Hepatocyte (in vitro differentiated cells): ENCODE measurements around the gene ZNF689. TPM values are rescaled to one million over a fixed set of nuclear protein-coding genes. Genes with fewer than 3 reads are reported as not detected.

Experiments used
- DNase-seq: peaks from one replicate; pipeline ENCODE4 v3.0.0-alpha.2; 2016; ENCODE audit warnings: low spot score
- H2AFZ ChIP-seq: fragments of 200-600 bp; sonication (generic); 2 replicates; pipeline ENCODE4 v1.6.0; 2016; ENCODE audit warnings: antibody characterized with exemption, mild to moderate bottlenecking
- H3K27ac ChIP-seq: fragments of 200-600 bp; sonication (generic); 2 replicates; pipeline ENCODE4 v1.5.1; 2016; ENCODE audit warnings: mild to moderate bottlenecking
- H3K27me3 ChIP-seq: fragments of 200-600 bp; sonication (generic); 2 replicates; pipeline ENCODE4 v1.6.1; 2016
- H3K36me3 ChIP-seq: fragments of 200-600 bp; sonication (generic); replicated peaks from 2 replicates; pipeline ENCODE4 v1.5.1; 2016; ENCODE audit warnings: low read depth; ENCODE audit not compliant: insufficient read depth
- H3K4me1 ChIP-seq: fragments of 200-600 bp; sonication (generic); 2 replicates; pipeline ENCODE4 v1.5.1; 2016; ENCODE audit warnings: mild to moderate bottlenecking, moderate library complexity; ENCODE audit not compliant: insufficient read depth
- H3K4me2 ChIP-seq: fragments of 200-600 bp; sonication (generic); 2 replicates; pipeline ENCODE4 v1.6.0; 2016
- H3K4me3 ChIP-seq: fragments of 200-600 bp; sonication (generic); 2 replicates; pipeline ENCODE4 v1.5.1; 2016; ENCODE audit warnings: mild to moderate bottlenecking
- H3K79me2 ChIP-seq: fragments of 200-600 bp; sonication (generic); 2 replicates; pipeline ENCODE4 v1.6.0; 2017; ENCODE audit warnings: mild to moderate bottlenecking
- H3K9me2 ChIP-seq: fragments of 200-600 bp; sonication (generic); replicated peaks from 2 replicates; pipeline ENCODE4 v1.6.0; 2017; ENCODE audit warnings: mild to moderate bottlenecking; ENCODE audit not compliant: insufficient read depth
- H3K9me3 ChIP-seq: fragments of 200-600 bp; sonication (generic); 2 replicates; pipeline ENCODE4 v1.5.1; 2016; ENCODE audit warnings: low read depth, mild to moderate bottlenecking
- H4K20me1 ChIP-seq: fragments of 200-600 bp; sonication (generic); 2 replicates; pipeline ENCODE4 v1.6.0; 2016; ENCODE audit warnings: mild to moderate bottlenecking; ENCODE audit not compliant: insufficient read depth, poor library complexity, severe bottlenecking
- EZH2 ChIP-seq: fragments of 200-600 bp; sonication (generic); IDR thresholded peaks from 2 replicates; pipeline ENCODE4 v1.6.1; 2016; ENCODE audit warnings: antibody characterized with exemption, mild to moderate bottlenecking, borderline replicate concordance
- EZH2phosphoT487 ChIP-seq: fragments of 200-600 bp; sonication (generic); IDR thresholded peaks from one replicate; pipeline ENCODE4 v1.6.1; 2018; ENCODE audit warnings: antibody characterized with exemption, mild to moderate bottlenecking, low read depth, moderate library complexity; ENCODE audit not compliant: unreplicated experiment, severe bottlenecking
- WGBS: methylation state at CpG from one replicate; pipeline ENCODE4 v1.1.6; 2016; ENCODE audit warnings: low lambda C conversion rate; ENCODE audit errors: missing lambda C conversion rate; 5-methylcytosine and 5-hydroxymethylcytosine counted together
- polyA plus RNA-seq: library from polyadenylated mRNA; unstranded; fragments of >200 nt; fragmentation: Nextera tagmentation; extraction: Ambion mirVana; gene quantifications from 2 replicates; pipeline ENCODE4 v1.2.1, GENCODE V29; 2016
- total RNA-seq: library from RNA; depleted of rRNA; stranded (reverse); fragments of >200 nt; gene quantifications from 2 replicates; pipeline ENCODE4 v1.2.3, GENCODE V29; 2014
- TF ChIP-seq, protein P1 (sequence below): fragments of 200-600 bp; sonication (generic); IDR thresholded peaks from 2 replicates; pipeline ENCODE4 v1.5.1; 2016; ENCODE audit warnings: antibody characterized with exemption, mild to moderate bottlenecking; ENCODE audit not compliant: poor library complexity

ZNF689 gene
- total and polyA plus RNA-seq, 2 experiments from 2014 or later = 8.0 to 8.7 TPM

DNA sequence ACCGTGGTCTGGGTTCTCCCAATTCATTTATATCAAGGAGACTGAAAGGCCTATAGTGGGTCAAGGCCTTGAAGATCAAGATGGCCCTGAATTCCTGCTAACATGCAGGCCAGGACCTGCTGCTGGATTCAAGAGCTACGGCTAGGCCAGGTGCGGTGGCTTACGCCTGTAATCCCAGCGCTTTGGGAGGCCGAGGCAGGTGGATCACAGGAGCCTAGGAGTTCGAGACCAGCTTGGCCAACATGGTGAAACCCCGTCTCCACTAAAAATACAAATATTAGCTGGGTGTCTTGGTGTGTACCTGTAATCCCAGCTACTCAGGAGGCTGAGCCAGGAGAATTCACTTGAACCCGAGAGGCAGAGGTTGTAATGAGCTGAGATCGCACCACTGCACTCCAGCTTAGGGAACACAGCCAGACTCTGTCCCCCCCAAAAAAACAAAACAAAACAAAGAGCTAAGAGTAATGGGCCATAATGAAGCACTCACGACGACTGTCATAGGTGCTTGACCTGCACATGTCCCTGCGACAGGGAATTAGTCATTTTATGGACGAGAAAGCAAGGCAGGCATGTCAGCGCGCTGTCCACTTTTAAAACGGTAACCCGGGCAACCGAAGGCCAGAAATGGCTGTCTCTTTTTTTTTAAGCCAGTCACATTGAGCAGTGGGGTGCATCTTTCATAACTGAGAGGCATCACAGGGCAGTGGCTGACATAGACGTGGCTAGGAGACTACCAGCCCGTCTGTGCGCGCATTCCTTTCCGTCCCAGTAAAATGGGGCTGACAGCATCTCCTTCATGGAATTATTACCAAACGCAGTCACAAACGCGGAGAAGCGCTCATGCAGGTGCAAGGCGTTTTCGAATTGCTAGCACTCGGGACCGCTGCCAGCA lies 47.0 kb upstream of the ZNF689 start:
- no peaks in the 10 kb centered on the region for H3K9me3 ChIP-seq
- H3K27me3 ChIP-seq = no peaks in the 10 kb centered on the region
- no peak for DNase-seq
- no peak overlapping the region for H3K4me3 ChIP-seq
- H3K9me2 ChIP-seq = no peaks in the 10 kb centered on the region
- peaks cover 26% of the 10 kb centered on the region for H3K4me1 ChIP-seq
- H3K27ac ChIP-seq = peak overlapping the region; percentile 64
- peaks cover 36% of the 10 kb centered on the region for H3K79me2 ChIP-seq
- WGBS = 43% methylated on average over 32 of the region's 32 CpGs
- peaks cover 24% of the 10 kb centered on the region for H4K20me1 ChIP-seq
- no peak overlapping the region for H2AFZ ChIP-seq
- H3K36me3 ChIP-seq = no peaks in the 10 kb centered on the region
- TF ChIP-seq, protein P1, sequence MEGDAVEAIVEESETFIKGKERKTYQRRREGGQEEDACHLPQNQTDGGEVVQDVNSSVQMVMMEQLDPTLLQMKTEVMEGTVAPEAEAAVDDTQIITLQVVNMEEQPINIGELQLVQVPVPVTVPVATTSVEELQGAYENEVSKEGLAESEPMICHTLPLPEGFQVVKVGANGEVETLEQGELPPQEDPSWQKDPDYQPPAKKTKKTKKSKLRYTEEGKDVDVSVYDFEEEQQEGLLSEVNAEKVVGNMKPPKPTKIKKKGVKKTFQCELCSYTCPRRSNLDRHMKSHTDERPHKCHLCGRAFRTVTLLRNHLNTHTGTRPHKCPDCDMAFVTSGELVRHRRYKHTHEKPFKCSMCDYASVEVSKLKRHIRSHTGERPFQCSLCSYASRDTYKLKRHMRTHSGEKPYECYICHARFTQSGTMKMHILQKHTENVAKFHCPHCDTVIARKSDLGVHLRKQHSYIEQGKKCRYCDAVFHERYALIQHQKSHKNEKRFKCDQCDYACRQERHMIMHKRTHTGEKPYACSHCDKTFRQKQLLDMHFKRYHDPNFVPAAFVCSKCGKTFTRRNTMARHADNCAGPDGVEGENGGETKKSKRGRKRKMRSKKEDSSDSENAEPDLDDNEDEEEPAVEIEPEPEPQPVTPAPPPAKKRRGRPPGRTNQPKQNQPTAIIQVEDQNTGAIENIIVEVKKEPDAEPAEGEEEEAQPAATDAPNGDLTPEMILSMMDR = no peak
- no peak for TF ChIP-seq EZH2
- no peak for TF ChIP-seq EZH2phosphoT487
- peak overlapping the region; percentile 82 for H3K4me2 ChIP-seq

GRCh38 chr16:30656388-30656787 lies 46.2 kb upstream of the ZNF689 start:
- DNase-seq = no peak
- peaks cover 34% of the 10 kb centered on the region for H3K79me2 ChIP-seq
- H4K20me1 ChIP-seq = peaks cover 16% of the 10 kb centered on the region
- peaks cover 28% of the 10 kb centered on the region for H3K4me1 ChIP-seq
- no peak overlapping the region for H3K4me2 ChIP-seq
- TF ChIP-seq EZH2phosphoT487 (no peak), EZH2 (no peak)
- TF ChIP-seq, protein P1 = no peak
- no peaks in the 10 kb centered on the region for H3K9me2 ChIP-seq
- 96% methylated on average over 8 of the region's 8 CpGs for WGBS
- no peak overlapping the region for H3K27ac ChIP-seq
- no peak overlapping the region for H3K4me3 ChIP-seq
- H3K27me3 ChIP-seq = no peaks in the 10 kb centered on the region
- no peak overlapping the region for H2AFZ ChIP-seq
- H3K36me3 ChIP-seq = no peaks in the 10 kb centered on the region
- H3K9me3 ChIP-seq = no peaks in the 10 kb centered on the region

DNA sequence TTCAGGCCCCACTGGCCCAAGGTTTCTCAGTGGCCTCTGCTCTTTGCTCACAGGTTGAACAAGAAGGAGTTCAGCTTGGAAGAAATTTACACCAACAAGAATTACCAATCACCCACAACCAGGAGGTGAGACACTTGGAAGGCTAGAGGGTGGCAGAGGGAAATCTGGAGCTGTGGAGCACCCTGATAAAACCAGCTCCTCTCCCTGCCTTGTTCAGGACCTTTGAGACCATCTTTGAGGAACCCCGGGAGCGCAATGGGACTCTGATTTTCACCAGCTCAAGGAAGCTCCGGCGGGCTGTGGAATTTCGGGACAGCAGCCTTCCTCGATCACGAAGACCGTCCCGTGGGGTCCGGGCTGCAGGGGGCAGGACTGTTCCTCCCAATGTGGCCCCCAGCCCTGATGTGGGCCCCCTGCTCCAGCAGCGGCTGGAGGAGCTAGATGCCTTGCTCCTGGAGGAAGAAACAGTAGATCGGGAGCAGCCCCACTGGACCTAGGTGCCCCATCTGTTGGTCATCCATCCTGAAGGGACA lies 45.7 kb upstream of the ZNF689 start:
- Histone ChIP-seq H3K36me3 (no peaks in the 10 kb centered on the region), H3K27ac (no peak overlapping the region), H3K79me2 (peaks cover 29% of the 10 kb centered on the region), H3K9me2 (no peaks in the 10 kb centered on the region), H2AFZ (no peak overlapping the region), H3K4me3 (no peak overlapping the region), H3K4me2 (no peak overlapping the region), H3K27me3 (no peaks in the 10 kb centered on the region), H3K9me3 (no peaks in the 10 kb centered on the region), H3K4me1 (peaks cover 23% of the 10 kb centered on the region), H4K20me1 (peaks cover 11% of the 10 kb centered on the region)
- TF ChIP-seq, protein P1 = no peak
- TF ChIP-seq EZH2 (no peak), EZH2phosphoT487 (no peak)
- 96% methylated on average over 12 of the region's 12 CpGs for WGBS
- no peak for DNase-seq
